OCI-LY7 (cell line): ENCODE data around the gene EARS2. TPM values are rescaled to one million over a fixed set of nuclear protein-coding genes. Genes with fewer than 3 reads are reported as not detected.

ENCODE experiments used
- BruUV-seq: library from RNA; stranded (reverse); fragments of 400-500 nt; replicated peaks from 2 replicates; lab custom pipeline; 2021; lab: Mats Ljungman, UMichigan
- CTCF ChIA-PET: fragments of 300-600 bp; sonication (Branson Sonifier 250); formaldehyde crosslinking; loops from one replicate; lab custom pipeline; 2022; ENCODE audit warnings: antibody characterized with exemption; ENCODE audit not compliant: unreplicated experiment; lab: Charles Lee
- POLR2A ChIA-PET: fragments of 300-600 bp; sonication (Branson Sonifier 250); formaldehyde crosslinking; loops from one replicate; lab custom pipeline; 2022; ENCODE audit warnings: antibody characterized with exemption; lab: Charles Lee
- DNase-seq: peaks from one replicate; pipeline ENCODE4 v3.0.0-alpha.2; 2015; ENCODE audit warnings: low spot score
- H2AFZ ChIP-seq: fragments of 200-600 bp; sonication (generic), shearing (Covaris generic); 2 replicates; pipeline ENCODE4 v1.6.1; 2014; ENCODE audit warnings: mild to moderate bottlenecking, antibody characterized with exemption, low read length, moderate library complexity
- H3K27ac ChIP-seq: fragments of 200-600 bp; sonication (generic); 2 replicates; pipeline ENCODE4 v1.5.1; 2014; ENCODE audit warnings: mixed run types, low read depth, mild to moderate bottlenecking, moderate library complexity, low read length, inconsistent platforms; ENCODE audit not compliant: poor library complexity, severe bottlenecking
- H3K36me3 ChIP-seq: fragments of 200-600 bp; sonication (generic); 2 replicates; pipeline ENCODE4 v1.6.1; 2014; ENCODE audit warnings: mild to moderate bottlenecking, antibody characterized with exemption, low read length, moderate library complexity, mixed read lengths; ENCODE audit not compliant: insufficient read depth
- H3K4me1 ChIP-seq: fragments of 200-600 bp; sonication (generic); 2 replicates; pipeline ENCODE4 v1.5.1; 2014; ENCODE audit warnings: mild to moderate bottlenecking, low read length; ENCODE audit not compliant: insufficient read depth, poor library complexity, severe bottlenecking
- H3K4me2 ChIP-seq: fragments of 200-600 bp; sonication (generic); 2 replicates; pipeline ENCODE4 v1.6.1; 2014; ENCODE audit warnings: mild to moderate bottlenecking, low read length
- H3K4me3 ChIP-seq: fragments of 200-600 bp; sonication (generic); 2 replicates; pipeline ENCODE4 v1.5.1; 2014; ENCODE audit warnings: mild to moderate bottlenecking, low read depth, low read length; ENCODE audit not compliant: poor library complexity, severe bottlenecking
- H3K79me2 ChIP-seq: fragments of 200-600 bp; sonication (generic); 2 replicates; pipeline ENCODE4 v1.6.1; 2016; ENCODE audit warnings: low read depth, mild to moderate bottlenecking, low read length, moderate library complexity, mixed read lengths; ENCODE audit not compliant: insufficient read depth
- H3K9me2 ChIP-seq: fragments of 200-600 bp; sonication (generic); 2 replicates; pipeline ENCODE4 v1.6.1; 2016; ENCODE audit warnings: mild to moderate bottlenecking, low read length, mixed read lengths; ENCODE audit not compliant: insufficient read depth
- H3K9me3 ChIP-seq: fragments of 200-600 bp; sonication (generic); 2 replicates; pipeline ENCODE4 v1.6.1; 2014; ENCODE audit warnings: mild to moderate bottlenecking, mixed run types, low read length, mixed read lengths
- H4K20me1 ChIP-seq: fragments of 200-600 bp; sonication (generic); 2 replicates; pipeline ENCODE4 v1.6.1; 2014; ENCODE audit warnings: mild to moderate bottlenecking, antibody characterized with exemption, low read length, moderate library complexity, mixed read lengths; ENCODE audit not compliant: insufficient read depth
- EZH2phosphoT487 ChIP-seq: fragments of 200-600 bp; sonication (generic); IDR thresholded peaks from 2 replicates; pipeline ENCODE4 v1.6.1; 2018; ENCODE audit warnings: low read depth, borderline replicate concordance, mild to moderate bottlenecking, mixed run types, antibody characterized with exemption, low read length, moderate library complexity, mixed read lengths
- intact Hi-C: fragments of 100-400 bp; cut with micrococcal nuclease; formaldehyde crosslinking; loops from one replicate; pipeline ENCODE4 v1.10.0; 2022; ENCODE audit not compliant: unreplicated experiment
- total RNA-seq, 2 experiments: library from RNA; depleted of rRNA in 1 of 2; stranded (reverse); fragments of >200 nt in 1 of 2; shearing (Covaris generic) in 1 of 2; gene quantifications; 2 replicates each; pipeline ENCODE4 v1.2.3, GENCODE V29; 2014 to 2022
- TF ChIP-seq, protein P1 (sequence below): fragments of 200-600 bp; sonication (generic); conservative IDR thresholded peaks from 2 replicates; pipeline ENCODE4 v1.5.1; 2014; ENCODE audit warnings: mild to moderate bottlenecking, antibody characterized with exemption, low read length, moderate library complexity, mixed read lengths

EARS2 gene
- total RNA-seq, 2 experiments from 2014 or later: 38.5 to 42.1 TPM

DNA sequence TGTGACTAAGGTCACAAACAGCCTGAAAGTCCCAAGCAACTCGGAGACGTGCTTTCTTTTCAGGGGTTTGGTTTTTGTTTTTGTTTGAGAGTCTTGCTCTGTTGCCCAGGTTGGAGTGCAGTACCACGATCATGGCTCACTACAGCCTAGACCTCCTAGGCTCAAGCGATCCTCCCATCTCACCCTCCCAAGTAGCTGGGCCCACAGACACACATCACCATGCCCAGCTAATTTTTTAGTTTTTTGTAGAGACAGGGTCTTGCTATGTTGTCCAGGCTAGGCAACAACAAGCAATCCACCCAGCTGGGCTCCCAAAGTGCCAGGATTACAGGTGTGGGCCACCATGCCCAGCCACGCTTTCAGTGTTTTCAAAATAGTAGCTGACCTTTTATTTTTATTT lies 27.1 kb downstream of the EARS2 start:
- no peak for TF ChIP-seq EZH2phosphoT487
- TF ChIP-seq, protein P1, sequence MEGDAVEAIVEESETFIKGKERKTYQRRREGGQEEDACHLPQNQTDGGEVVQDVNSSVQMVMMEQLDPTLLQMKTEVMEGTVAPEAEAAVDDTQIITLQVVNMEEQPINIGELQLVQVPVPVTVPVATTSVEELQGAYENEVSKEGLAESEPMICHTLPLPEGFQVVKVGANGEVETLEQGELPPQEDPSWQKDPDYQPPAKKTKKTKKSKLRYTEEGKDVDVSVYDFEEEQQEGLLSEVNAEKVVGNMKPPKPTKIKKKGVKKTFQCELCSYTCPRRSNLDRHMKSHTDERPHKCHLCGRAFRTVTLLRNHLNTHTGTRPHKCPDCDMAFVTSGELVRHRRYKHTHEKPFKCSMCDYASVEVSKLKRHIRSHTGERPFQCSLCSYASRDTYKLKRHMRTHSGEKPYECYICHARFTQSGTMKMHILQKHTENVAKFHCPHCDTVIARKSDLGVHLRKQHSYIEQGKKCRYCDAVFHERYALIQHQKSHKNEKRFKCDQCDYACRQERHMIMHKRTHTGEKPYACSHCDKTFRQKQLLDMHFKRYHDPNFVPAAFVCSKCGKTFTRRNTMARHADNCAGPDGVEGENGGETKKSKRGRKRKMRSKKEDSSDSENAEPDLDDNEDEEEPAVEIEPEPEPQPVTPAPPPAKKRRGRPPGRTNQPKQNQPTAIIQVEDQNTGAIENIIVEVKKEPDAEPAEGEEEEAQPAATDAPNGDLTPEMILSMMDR: no peak
- no peak overlapping the region for H3K4me3 ChIP-seq
- intact Hi-C loops: no loop called here
- no peaks in the 10 kb centered on the region for H4K20me1 ChIP-seq
- no peaks in the 10 kb centered on the region for H3K4me1 ChIP-seq
- H3K27ac ChIP-seq: no peak overlapping the region
- no peak overlapping the region for H3K4me2 ChIP-seq
- ChIA-PET CTCF (no interaction called here), POLR2A (interaction anchor here (0.6 kb wide), 1 partner anchor 8 kb away, joined by 4 read pairs; no protein-coding TSS in a partner anchor)
- H3K36me3 ChIP-seq: peaks cover 85% of the 10 kb centered on the region
- no peak overlapping the region for H2AFZ ChIP-seq
- no peaks in the 10 kb centered on the region for H3K9me3 ChIP-seq
- no peaks in the 10 kb centered on the region for H3K9me2 ChIP-seq
- H3K79me2 ChIP-seq: no peaks in the 10 kb centered on the region
- DNase-seq: no peak
- no TSS peak for BruUV-seq

GRCh38 chr16:23528644-23529310 lies 28.4 kb downstream of the EARS2 start:
- DNase-seq: no peak
- no TSS peak for BruUV-seq
- intact Hi-C loops: no loop called here
- Histone ChIP-seq H3K4me3 (no peak overlapping the region), H4K20me1 (no peaks in the 10 kb centered on the region), H2AFZ (no peak overlapping the region), H3K36me3 (peaks cover 85% of the 10 kb centered on the region), H3K79me2 (no peaks in the 10 kb centered on the region), H3K27ac (no peak overlapping the region), H3K9me2 (no peaks in the 10 kb centered on the region), H3K4me2 (no peak overlapping the region), H3K4me1 (peaks cover 7% of the 10 kb centered on the region), H3K9me3 (no peaks in the 10 kb centered on the region)
- POLR2A ChIA-PET: interaction anchor here (0.6 to 0.9 kb wide), 2 partner anchors 8 to 30 kb away, joined by 4 read pairs; no protein-coding TSS in a partner anchor
- CTCF ChIA-PET: no interaction called here
- TF ChIP-seq EZH2phosphoT487: no peak

GRCh38 chr16:23527961-23528643 lies 29.0 kb downstream of the EARS2 start:
- CTCF ChIA-PET: interaction anchor here (0.6 kb wide), 1 partner anchor 35 kb away, joined by 3 read pairs; no protein-coding TSS in a partner anchor
- Histone ChIP-seq H3K27ac (no peak overlapping the region), H4K20me1 (no peaks in the 10 kb centered on the region), H3K36me3 (peaks cover 85% of the 10 kb centered on the region), H3K4me3 (no peak overlapping the region), H3K79me2 (no peaks in the 10 kb centered on the region), H3K9me3 (no peaks in the 10 kb centered on the region), H3K4me1 (peaks cover 14% of the 10 kb centered on the region), H2AFZ (no peak overlapping the region), H3K4me2 (no peak overlapping the region), H3K9me2 (no peaks in the 10 kb centered on the region)
- POLR2A ChIA-PET: interaction anchor here (0.6 kb wide), 1 partner anchor 31 kb away, joined by 4 read pairs; no protein-coding TSS in a partner anchor
- TF ChIP-seq, protein P1: no peak
- TF ChIP-seq EZH2phosphoT487: no peak
- intact Hi-C loops: no loop called here
- no peak for DNase-seq
- BruUV-seq: no TSS peak
